Fibroblast of pulmonary artery (primary cell): Measurements from ENCODE around the gene ADGRL3.
"Not testable (repeated sequence)": the region's sequence is repeated elsewhere in the genome, so short reads cannot be mapped to it uniquely, and the experiment has no call there.

Experiments
- DNase-seq: peaks from one replicate; pipeline ENCODE4 v3.0.0-alpha.2; 2010; ENCODE audit warnings: low read depth
- H3K4me3 ChIP-seq: replicated peaks from 2 replicates; pipeline ENCODE4 v1.5.1; 2011; ENCODE audit warnings: low read depth, mild to moderate bottlenecking, control low read depth, low read length, moderate library complexity
- TF ChIP-seq, protein P1 (sequence below): IDR thresholded peaks from 2 replicates; pipeline ENCODE4 v1.5.1; 2011; ENCODE audit warnings: mild to moderate bottlenecking, control low read depth, low read length, inconsistent platforms; ENCODE audit errors: missing control alignments

Gene ADGRL3

GRCh38 chr4:61500883-61501282, 300.8 kb downstream of the ADGRL3 start:
- H3K4me3 ChIP-seq, result no peak overlapping the region
- TF ChIP-seq, protein P1, sequence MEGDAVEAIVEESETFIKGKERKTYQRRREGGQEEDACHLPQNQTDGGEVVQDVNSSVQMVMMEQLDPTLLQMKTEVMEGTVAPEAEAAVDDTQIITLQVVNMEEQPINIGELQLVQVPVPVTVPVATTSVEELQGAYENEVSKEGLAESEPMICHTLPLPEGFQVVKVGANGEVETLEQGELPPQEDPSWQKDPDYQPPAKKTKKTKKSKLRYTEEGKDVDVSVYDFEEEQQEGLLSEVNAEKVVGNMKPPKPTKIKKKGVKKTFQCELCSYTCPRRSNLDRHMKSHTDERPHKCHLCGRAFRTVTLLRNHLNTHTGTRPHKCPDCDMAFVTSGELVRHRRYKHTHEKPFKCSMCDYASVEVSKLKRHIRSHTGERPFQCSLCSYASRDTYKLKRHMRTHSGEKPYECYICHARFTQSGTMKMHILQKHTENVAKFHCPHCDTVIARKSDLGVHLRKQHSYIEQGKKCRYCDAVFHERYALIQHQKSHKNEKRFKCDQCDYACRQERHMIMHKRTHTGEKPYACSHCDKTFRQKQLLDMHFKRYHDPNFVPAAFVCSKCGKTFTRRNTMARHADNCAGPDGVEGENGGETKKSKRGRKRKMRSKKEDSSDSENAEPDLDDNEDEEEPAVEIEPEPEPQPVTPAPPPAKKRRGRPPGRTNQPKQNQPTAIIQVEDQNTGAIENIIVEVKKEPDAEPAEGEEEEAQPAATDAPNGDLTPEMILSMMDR, result peak; percentile 41
- peak; percentile 53 for DNase-seq

DNA sequence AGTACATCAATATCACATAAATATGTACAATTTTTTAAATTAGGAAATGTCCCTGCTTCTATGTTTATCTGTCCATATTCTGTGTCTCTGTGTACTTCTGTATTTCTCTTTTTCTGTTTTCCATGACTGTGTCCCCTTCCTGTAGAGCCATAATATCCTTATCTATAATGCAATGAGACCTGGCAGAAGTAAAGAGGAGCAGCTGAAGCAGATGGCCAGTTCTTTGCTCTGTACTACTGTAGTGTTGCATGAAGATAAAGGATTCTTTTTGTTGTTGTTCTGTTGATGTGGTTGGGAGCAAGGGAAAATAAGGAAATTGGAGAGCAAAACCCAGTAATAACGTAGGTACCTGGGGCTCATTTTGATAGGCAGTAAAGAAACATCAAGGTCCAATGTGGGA, 301.7 kb downstream of the ADGRL3 start:
- TF ChIP-seq, protein P1, result no peak
- DNase-seq, result no peak
- no peak overlapping the region for H3K4me3 ChIP-seq

DNA sequence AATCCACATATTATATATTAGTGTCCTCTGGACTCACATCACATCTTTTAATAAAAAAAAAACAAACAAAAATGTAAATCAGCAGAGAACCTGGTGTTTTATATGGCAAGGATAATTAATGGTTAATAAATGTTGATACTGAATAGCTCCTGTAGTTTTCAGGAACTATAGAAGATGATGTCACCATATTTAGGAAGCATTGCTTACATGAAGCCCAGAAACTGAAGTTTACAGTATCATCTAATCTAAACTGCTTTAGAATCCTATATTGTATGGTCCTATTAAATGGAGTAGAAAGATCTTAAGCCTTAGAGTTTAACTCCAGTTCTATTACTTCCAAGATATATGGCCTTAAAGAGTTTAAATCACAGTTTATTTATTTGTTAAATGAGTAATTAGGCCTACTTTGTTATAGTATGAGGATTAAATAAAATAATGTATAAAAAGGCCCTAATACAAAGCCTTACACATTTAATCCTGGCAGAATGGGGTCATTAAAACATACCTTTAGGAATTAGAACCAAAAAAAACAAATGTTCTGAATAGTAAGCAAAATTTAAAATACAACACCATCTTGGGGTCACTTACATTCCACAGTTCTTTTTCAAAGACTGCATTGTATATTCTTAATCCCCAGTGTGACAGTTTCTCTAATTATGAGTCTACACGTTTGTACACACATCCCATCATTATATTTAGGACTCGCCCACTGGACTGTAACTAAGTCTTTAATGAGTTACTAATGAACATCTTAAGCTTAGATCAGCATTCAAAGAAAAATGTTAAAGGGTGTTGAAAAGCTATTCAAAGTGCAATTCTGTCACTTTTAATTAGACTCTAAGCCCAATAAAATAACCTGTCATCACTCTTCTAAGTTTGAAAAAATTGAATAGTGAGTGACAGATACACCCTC, 305.9 kb downstream of the ADGRL3 start:
- DNase-seq, result no peak
- TF ChIP-seq, protein P1, result no peak
- no peak overlapping the region for H3K4me3 ChIP-seq

GRCh38 chr4:61507091-61507490, 307.0 kb downstream of the ADGRL3 start:
- no peak overlapping the region for H3K4me3 ChIP-seq
- DNase-seq, result no peak
- TF ChIP-seq, protein P1, result no peak

DNA sequence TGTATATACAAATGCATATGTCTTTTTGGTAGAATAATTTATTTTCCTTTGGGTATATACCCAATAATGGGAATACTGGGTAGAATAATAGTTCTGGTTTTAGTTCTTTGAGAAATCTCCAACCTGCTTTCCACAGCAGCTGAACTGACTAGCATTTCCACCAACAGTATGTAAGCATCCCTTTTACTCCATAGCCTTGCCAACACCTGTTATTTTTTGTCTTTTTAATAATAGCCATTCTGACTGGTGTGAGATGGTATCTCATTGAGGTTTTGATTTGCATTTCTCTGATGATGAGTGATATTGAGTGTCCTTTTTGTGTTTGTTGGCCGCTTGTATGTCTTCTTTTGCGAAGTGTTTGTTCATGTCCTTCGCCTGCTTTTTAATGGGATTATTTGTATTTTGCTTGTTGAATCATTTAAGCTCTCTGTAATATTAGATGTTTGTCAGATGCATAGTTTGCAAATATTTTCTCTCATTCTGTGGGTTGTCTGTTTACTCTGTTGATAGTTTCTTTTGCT, 309.7 kb downstream of the ADGRL3 start:
- DNase-seq, H3K4me3 ChIP-seq: not testable (repeated sequence)

DNA sequence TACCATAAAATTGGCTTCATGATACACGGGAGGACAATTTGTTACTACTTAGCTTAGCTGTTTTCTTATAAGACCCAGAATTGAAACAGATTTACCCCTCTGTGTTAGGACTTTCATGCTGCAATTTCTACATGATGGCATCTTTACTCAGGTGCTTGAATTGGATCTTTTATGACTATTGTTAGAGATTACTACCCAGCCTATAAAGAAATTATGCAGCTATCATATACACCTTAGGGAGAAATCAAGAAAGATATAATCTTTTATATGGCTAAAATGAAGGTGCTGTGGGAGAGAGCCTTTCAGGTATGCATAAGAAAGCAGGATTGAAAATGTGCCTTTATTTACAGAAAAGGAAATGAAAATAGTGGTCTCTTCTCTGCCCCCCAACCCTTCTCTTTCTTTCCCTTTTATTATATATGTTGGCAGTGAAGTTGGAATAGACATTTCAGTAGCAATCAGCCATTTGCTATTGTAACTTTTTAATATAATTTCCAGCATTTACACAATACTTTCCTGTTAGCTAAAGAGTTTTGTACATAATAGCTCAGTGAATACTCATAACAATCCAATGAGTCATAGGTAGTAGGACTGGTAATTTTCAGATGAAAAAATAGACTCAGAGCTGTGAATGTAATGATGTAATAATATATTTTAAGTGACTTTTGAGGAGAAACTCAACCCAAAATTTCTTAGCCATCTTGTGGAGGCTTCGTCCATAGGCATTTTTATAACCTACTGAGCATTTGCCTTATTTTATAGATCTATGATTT, 311.8 kb downstream of the ADGRL3 start:
- TF ChIP-seq, protein P1, result no peak
- no peak overlapping the region for H3K4me3 ChIP-seq
- peak; percentile 86 for DNase-seq

GRCh38 chr4:61514991-61515390, 314.9 kb downstream of the ADGRL3 start:
- DNase-seq, result no peak
- TF ChIP-seq, protein P1, result no peak

More at GRCh38 chr4:61514991-61515390, 314.9 kb downstream of the ADGRL3 start:
- no peak overlapping the region for H3K4me3 ChIP-seq
